Esophagus muscularis mucosa (tissue), 4 donors: Measurements from ENCODE around the gene GTF2F1. TPM values are rescaled to one million over a fixed set of nuclear protein-coding genes. Genes with fewer than 3 reads are reported as not detected.

Source experiments
- DNase-seq: peaks from one replicate; pipeline ENCODE4 v3.0.0-alpha.2; 2017; ENCODE audit errors: extremely low spot score
- H3K27ac ChIP-seq, 4 donors: fragments of 200-600 bp; sonication (generic); replicated peaks in 1 of 4; 1 replicate in 3 of 4; 2 replicates in 1 of 4; pipeline ENCODE4 v1.5.1; 2016 to 2019; ENCODE audit warnings: mild to moderate bottlenecking in 1 of 4
- H3K27me3 ChIP-seq, 4 donors: fragments of 200-600 bp; sonication (generic); one replicate each; pipeline versions ENCODE4 v1.5.1 to v1.6.0; 2016 to 2019
- H3K36me3 ChIP-seq, 4 donors: fragments of 200-600 bp; sonication (generic); one replicate each; pipeline ENCODE4 v1.5.1; 2016 to 2019
- H3K4me1 ChIP-seq, 4 donors: fragments of 200-600 bp; sonication (generic); one replicate each; pipeline ENCODE4 v1.5.1; 2016 to 2019
- H3K4me3 ChIP-seq, 4 donors: fragments of 200-600 bp; sonication (generic); 1 replicate in 2 of 4; 2 replicates in 2 of 4; pipeline ENCODE4 v1.5.1; 2016 to 2019; ENCODE audit warnings: mild to moderate bottlenecking in 4 of 4, moderate library complexity in 1 of 4
- H3K9me3 ChIP-seq, 4 donors: fragments of 200-600 bp; sonication (generic); 1 replicate in 3 of 4; 2 replicates in 1 of 4; pipeline ENCODE4 v1.5.1; 2016 to 2019
- EP300 ChIP-seq: sonication (generic); formaldehyde crosslinking; IDR thresholded peaks from one replicate; pipeline ENCODE4 v1.6.1; 2017; ENCODE audit warnings: antibody characterized with exemption
- POLR2A ChIP-seq: fragments of 450-650 bp; IDR thresholded peaks from one replicate; pipeline ENCODE4 v1.6.1; 2017; ENCODE audit warnings: antibody characterized with exemption, moderate library complexity, mild to moderate bottlenecking, low read depth
- POLR2AphosphoS5 ChIP-seq, 2 donors: sonication (generic); formaldehyde crosslinking; IDR thresholded peaks; one replicate each; pipeline ENCODE4 v1.6.1; 2017; ENCODE audit warnings: antibody characterized with exemption in 2 of 2
- WGBS: methylation state at CpG from one replicate; pipeline ENCODE4 v1.1.5; 2018; 5-methylcytosine and 5-hydroxymethylcytosine counted together
- intact Hi-C: fragments of 100-400 bp; cut with DNase I; formaldehyde crosslinking; loops from one replicate; pipeline ENCODE4 v1.15.1; 2023
- total RNA-seq, 4 donors: library from RNA; depleted of rRNA; stranded (reverse); fragments of >200 nt; gene quantifications; one replicate each; pipeline versions ENCODE4 v1.1.0 to v1.2.1, GENCODE V29; 2016
- TF ChIP-seq, protein P1 (sequence below), 3 experiments: fragments of 200-600 bp in 2 of 3; fragments of 450-650 bp in 1 of 3; sonication (generic) in 2 of 3; IDR thresholded peaks; one replicate each; pipeline ENCODE4 v1.5.1; 2017 to 2019; ENCODE audit warnings: antibody characterized with exemption in 3 of 3, mild to moderate bottlenecking in 2 of 3, moderate library complexity in 1 of 3

The GTF2F1 gene
- total RNA-seq, 4 donors from 2014 or later = 43.6 to 61.0 (median 56.8) TPM

DNA sequence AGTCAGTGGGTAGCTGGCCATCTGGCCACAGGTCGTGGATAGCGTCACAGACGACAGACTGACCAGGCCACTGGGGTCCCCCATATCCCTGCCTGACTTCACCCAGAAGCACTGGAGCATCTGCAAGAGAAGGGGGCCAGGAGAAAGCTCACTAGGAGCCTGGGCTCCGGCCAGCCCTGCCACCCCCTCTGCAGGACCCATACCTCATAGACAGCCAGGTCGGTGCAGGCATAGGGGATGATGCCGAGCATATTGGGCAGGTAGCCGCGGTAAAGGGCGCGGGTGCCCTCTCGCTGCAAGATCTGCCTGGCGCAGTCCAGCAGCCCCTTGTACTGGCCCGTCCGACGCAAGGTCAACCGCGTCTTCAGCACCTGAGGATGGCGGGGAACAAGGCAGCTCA is 34.2 kb upstream of the GTF2F1 start:
- intact Hi-C loops = no loop called here
- TF ChIP-seq, protein P1, sequence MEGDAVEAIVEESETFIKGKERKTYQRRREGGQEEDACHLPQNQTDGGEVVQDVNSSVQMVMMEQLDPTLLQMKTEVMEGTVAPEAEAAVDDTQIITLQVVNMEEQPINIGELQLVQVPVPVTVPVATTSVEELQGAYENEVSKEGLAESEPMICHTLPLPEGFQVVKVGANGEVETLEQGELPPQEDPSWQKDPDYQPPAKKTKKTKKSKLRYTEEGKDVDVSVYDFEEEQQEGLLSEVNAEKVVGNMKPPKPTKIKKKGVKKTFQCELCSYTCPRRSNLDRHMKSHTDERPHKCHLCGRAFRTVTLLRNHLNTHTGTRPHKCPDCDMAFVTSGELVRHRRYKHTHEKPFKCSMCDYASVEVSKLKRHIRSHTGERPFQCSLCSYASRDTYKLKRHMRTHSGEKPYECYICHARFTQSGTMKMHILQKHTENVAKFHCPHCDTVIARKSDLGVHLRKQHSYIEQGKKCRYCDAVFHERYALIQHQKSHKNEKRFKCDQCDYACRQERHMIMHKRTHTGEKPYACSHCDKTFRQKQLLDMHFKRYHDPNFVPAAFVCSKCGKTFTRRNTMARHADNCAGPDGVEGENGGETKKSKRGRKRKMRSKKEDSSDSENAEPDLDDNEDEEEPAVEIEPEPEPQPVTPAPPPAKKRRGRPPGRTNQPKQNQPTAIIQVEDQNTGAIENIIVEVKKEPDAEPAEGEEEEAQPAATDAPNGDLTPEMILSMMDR (IDR thresholded peaks at IDR 0.05) = no peak
- TF ChIP-seq POLR2A = no peak
- no peak for TF ChIP-seq EP300
- TF ChIP-seq POLR2AphosphoS5 (IDR thresholded peaks at IDR 0.05) = no peak

DNA sequence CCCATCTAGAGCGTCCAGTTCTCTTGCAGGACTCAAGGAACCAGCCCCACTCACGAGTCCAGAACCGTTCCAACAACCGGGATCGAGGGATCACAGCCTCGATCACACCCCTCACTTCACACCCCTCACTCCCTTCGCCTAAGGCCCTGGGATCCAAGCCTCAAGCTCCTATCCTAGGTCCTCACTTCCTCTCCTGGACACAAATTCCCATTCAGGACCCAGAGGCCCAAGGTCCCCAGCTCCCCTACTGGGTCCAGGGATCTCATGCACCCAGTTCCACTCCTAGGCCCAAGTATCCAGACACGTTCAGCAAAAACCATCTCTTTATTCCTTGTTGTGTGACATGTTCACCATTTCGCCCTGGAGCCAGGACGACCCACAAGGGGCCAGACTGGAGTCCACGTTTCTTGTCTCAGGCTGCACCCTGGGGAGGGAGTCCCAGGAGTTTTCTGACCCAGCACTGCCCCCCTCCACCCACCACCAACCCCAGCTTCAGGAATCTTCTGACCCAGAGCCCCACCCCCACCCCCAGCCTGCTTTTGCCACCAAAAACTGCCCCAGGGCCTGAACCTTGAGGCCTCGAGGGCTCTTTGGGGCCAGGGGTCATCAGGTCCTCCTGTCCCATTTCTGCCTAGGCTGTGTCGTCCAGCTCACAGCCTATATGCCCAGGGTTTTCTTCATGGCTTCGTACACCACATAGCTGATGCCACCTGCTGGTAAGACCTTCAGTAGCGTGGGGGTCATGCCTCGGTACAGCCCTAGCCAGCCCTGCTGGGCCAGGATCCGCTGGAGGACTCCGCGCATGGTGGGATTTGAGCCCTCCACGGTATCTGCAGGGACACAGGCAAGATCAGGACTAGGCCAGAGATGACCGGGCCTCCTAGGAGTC is 33.0 kb upstream of the GTF2F1 start:
- 94% methylated on average over 21 of the region's 21 CpGs for WGBS
- H3K36me3 ChIP-seq = peaks cover 0 to 17% (median 12%) of the 10 kb centered on the region in 4 donors
- H3K27ac ChIP-seq = peak overlapping the region; percentile 84 to 94 (median 90)
- no peak for DNase-seq
- H3K4me3 ChIP-seq = peak overlapping the region; percentile 28 to 82 (median 44)
- H3K27me3 ChIP-seq = no peaks in the 10 kb centered on the region
- intact Hi-C loops = no loop called here
- TF ChIP-seq POLR2A = no peak
- no peak for TF ChIP-seq POLR2AphosphoS5 (IDR thresholded peaks at IDR 0.05)
- TF ChIP-seq, protein P1 (IDR thresholded peaks at IDR 0.05) = no peak
- no peak for TF ChIP-seq EP300
- no peaks in the 10 kb centered on the region for H3K9me3 ChIP-seq
- peaks cover 28 to 38% (median 36%) of the 10 kb centered on the region in 4 donors for H3K4me1 ChIP-seq

More for the DNA sequence above, 34.2 kb upstream of the GTF2F1 start:
- WGBS = 93% methylated on average over 18 of the region's 18 CpGs
- H3K4me3 ChIP-seq = no peak overlapping the region
- no peak for DNase-seq
- H3K4me1 ChIP-seq = peaks cover 18 to 26% (median 24%) of the 10 kb centered on the region in 4 donors
- H3K9me3 ChIP-seq = no peaks in the 10 kb centered on the region
- H3K36me3 ChIP-seq = peaks cover 0 to 6% (median under 1%) of the 10 kb centered on the region in 4 donors
- H3K27ac ChIP-seq = no peak overlapping the region
- no peaks in the 10 kb centered on the region for H3K27me3 ChIP-seq

DNA sequence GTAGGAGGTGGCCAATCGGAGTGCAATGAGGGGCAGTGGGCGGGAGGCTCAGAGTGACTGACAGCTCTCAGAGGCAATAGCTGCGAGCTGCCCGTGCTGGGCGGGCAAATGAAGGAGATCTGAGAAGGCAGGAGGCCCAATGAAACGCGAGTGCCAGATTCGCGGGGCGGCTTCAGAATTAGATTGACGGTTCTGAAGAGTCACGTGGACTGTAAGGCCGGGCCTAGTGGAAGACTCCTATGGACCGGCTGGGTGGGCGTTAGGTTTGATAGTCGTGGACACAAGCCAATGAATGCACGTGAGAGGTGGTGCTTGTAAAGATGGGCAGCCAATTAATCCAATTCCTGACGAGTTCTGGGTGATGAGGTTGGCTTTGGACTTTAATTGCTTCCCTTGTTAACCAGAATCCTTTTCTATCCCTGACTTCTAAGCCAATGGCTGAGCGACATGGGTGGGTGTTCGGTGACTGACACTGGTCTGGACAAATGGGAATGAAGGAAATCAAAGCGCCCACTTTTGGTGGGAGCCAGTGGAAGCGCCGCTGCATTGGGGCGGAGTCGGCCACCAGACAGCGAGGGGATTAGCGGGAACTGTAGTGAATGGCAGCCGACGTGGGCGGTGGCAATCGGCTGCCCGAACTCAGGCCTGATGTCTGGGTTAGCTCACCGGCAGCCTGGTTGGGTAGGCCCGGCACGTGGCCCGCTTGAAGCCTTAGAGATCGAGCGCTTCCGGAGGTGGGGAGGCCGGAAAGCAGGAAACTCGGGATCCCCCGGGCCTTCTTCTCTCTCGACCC is 32.2 kb upstream of the GTF2F1 start:
- H3K36me3 ChIP-seq = peaks cover 0 to 26% (median 21%) of the 10 kb centered on the region in 4 donors
- intact Hi-C loops = no loop called here
- WGBS = 6% methylated on average over 42 of the region's 43 CpGs
- H3K27ac ChIP-seq = peak overlapping the region; percentile 84 to 94 (median 90)
- TF ChIP-seq POLR2AphosphoS5 (IDR thresholded peaks at IDR 0.05) (peak; percentile 57 to 64), POLR2A (no peak), EP300 (no peak)
- TF ChIP-seq, protein P1 (IDR thresholded peaks at IDR 0.05) = peak in 1 of 3 experiments; percentile 6
- peak; percentile 100 for DNase-seq
- peak overlapping the region; percentile 76 to 87 (median 84) for H3K4me3 ChIP-seq
- peaks cover 28 to 45% (median 42%) of the 10 kb centered on the region in 4 donors for H3K4me1 ChIP-seq
- no peaks in the 10 kb centered on the region for H3K9me3 ChIP-seq
- H3K27me3 ChIP-seq = no peaks in the 10 kb centered on the region

DNA sequence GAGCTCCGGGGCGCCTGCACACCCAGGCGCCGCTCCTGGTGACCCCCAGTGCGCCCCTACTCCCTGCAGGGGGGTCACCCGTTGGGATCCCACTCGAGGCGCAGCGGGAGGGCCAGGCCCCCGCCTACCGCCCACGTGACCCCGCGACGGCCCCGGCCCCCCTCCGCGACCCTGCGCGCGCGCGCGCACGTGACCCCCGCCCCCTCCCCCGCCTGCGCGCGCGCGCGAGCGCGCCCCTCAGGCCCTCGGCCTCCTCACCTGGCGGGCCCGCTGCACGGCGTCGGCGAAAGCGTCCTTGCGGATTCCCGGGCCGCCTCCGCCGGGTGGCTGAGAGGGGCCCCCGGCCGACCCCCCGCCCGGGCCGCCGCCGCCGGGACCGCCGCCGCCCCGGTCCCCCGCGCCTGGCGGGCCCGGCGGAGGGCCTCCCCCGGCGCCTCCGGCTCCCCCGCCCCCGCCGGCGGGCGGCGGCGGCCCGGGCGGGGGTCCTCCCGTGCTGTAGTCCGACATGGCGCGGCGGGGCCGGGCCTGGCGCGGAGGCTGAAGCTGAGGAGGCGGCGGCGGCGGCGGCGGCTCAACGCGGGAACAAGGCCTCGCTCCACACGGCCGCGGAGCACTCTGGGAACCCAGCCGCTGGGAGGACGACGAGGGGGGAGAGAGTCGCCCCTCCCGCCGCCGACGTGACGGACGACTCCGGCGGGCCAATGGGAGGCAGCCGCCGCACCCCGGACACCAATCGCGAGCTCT is 31.4 kb upstream of the GTF2F1 start, which contains the start of gene KHSRP:
Gene KHSRP, minus strand, starts transcription at position 617 of the 744 bp plus-strand sequence. Its CDS starts 110 bp downstream, at position 507.
- Histone ChIP-seq H3K4me1 (peaks cover 28 to 48% (median 42%) of the 10 kb centered on the region in 4 donors), H3K27ac (peak within 1 kb of the TSS; percentile 84 to 94 (median 90)), H3K27me3 (no peaks in the 10 kb centered on the region), H3K9me3 (no peaks in the 10 kb centered on the region), H3K4me3 (peak within 1 kb of the TSS; percentile 76 to 87 (median 84)), H3K36me3 (peaks cover 7 to 33% (median 28%) of the 10 kb centered on the region in 4 donors)
- intact Hi-C loops = no loop called here
- no peak for DNase-seq
- TF ChIP-seq POLR2A (no peak), POLR2AphosphoS5 (IDR thresholded peaks at IDR 0.05) (peak; percentile 87 to 94), EP300 (no peak)
- TF ChIP-seq, protein P1 (IDR thresholded peaks at IDR 0.05) = peak in 1 of 3 experiments; percentile 27
- WGBS = 1% methylated on average over 62 of the region's 114 CpGs
